DMS53 treated with DMSO at 0.1 percent for 48 hours (cell line): Measurements from ENCODE around the gene FAM161A.

Source experiments
- DNase-seq: peaks from one replicate; lab custom pipeline; 2025; ENCODE audit not compliant: unreplicated experiment; lab: John Stamatoyannopoulos, UW

Gene FAM161A

DNA sequence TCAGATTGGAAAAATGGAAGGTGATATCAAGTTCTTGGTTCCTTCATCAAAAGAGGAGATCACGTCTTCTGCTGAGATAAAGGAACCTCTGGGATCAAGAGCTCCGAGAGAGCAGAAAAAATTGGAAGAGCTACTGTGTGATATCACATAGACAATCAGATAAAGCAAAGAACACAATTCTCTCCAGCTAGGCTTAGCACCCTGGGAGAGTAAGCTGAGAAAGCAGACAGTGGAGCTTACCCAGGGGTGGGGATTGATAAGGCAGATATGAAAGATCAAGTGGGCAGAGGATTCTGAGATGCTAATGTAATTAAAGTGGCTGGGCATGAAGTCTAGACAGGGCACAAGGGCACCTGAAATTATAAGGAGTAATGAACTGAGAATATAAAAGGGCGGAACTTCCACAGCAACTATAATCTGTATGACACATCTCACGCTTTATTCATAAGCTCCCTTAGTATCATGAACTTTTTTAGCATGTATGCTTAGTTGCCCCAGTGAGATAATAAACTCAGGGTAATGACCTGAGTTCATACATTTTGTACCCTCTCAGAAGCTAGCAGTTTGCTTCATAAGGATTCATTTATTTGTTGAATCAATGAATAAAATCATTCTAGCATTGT is 65.8 kb downstream of the FAM161A start:
- DNase-seq: no peak

DNA sequence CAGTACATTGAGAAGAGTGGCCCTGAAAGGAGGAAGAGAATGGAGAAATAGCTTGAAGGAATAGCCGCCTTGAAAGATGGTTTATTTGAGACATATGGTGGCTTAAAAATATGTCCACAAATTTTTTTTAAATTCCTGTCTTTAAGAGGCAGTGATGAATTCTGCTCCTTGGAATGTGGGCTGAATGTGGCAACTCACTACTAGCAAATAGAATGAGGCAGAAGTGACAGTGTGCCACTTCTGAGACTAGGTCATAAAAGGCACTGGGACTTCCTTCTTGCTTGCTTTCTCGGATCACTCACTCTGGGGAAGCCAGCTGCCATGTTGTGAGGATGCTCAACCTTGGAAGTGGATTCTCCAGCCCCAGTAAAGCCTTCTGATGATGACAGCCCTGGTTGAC is 67.0 kb downstream of the FAM161A start:
- no peak for DNase-seq

DNA sequence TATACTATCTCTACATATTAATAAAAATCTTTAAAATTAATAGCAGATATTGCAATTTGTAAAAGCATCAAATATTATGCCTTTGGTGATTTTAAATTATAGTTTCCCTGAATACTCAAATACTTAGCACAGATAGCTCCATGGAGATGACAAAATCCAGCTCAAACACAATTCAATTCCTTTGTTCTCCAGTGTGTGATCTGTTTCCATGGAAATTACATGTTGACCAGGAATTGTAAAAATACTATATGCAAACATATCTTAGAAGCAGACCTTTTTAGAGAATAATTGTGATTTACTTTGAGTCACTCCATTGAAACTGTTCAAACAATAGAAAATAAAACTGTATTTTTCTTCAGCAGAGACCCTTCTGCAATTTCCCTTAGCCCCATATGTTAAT is 68.3 kb downstream of the FAM161A start:
- peak; percentile 47 for DNase-seq

DNA sequence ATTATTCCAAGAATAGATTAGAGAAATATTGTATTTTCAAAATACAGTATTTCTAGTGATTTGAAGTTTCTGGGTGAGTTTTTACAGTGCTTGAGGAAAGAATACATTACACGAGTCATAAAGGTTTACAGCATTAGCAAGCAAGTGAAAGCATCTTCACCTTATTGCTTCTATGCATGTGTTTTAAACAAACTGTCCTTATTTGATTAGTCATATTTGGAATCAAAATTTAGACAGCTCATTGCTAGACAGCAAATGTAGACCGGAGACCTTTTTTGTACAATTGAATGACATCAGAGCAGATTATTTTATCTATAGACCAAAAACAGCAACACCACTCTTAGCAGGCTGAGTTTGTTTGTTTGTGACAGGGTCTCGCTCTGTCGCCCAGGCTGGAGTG is 69.2 kb downstream of the FAM161A start:
- DNase-seq: no peak

DNA sequence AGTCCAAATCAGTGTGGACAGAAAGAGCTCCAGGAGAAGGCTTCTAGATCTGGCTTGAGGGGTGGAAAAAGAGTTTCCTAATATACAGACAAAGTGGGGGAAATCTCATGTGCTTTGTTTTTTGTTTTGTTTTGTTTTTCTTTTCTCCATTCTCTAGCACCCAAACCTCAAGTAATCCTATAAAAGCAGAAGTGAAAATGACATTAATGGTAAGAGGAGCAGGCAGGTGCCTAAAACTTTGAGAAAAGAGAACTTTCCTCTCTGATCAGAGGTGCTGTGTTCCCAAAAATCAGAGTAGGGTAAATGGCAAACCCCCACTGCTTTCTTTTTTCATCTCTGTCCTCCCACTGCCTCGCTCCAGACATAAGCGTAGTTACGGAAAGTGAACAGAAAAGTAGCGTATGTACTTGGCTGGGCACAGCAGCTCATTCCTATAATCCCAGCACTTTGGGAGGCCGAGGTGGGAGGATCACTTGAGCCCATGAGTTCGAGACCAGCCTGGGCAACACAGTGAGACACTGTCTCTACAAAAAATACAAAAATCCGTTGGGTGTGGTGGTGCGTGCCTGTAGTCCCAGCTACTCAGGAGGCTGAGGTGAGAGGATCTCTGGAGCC is 77.8 kb downstream of the FAM161A start:
- no peak for DNase-seq
